SJSA1 (cell line): ENCODE results near the gene USP7. TPM values are rescaled to one million over a fixed set of nuclear protein-coding genes. Genes with fewer than 3 reads are reported as not detected.
"Not testable (repeated sequence)": the region's sequence is repeated elsewhere in the genome, so short reads cannot be mapped to it uniquely, and the experiment has no call there.

ENCODE experiments used
- DNase-seq, 2 experiments: peaks; one replicate each; pipeline ENCODE4 v3.0.0-alpha.2; 2015 to 2020; ENCODE audit warnings: low spot score in 2 of 2, low read depth in 1 of 2
- H3K27ac ChIP-seq: fragments of 250-450 bp; sonication (Bioruptor Pico); 2 replicates; pipeline ENCODE4 v1.5.1; 2020; ENCODE audit warnings: mild to moderate bottlenecking, moderate library complexity
- H3K27me3 ChIP-seq: fragments of 250-450 bp; sonication (Bioruptor Pico); replicated peaks from 2 replicates; pipeline ENCODE4 v1.5.1; 2020; ENCODE audit warnings: mild to moderate bottlenecking, moderate library complexity
- H3K36me3 ChIP-seq: fragments of 250-450 bp; sonication (Bioruptor Pico); 2 replicates; pipeline ENCODE4 v1.5.1; 2020; ENCODE audit warnings: mild to moderate bottlenecking
- H3K4me1 ChIP-seq: fragments of 250-450 bp; sonication (Bioruptor Pico); replicated peaks from 2 replicates; pipeline ENCODE4 v1.6.1; 2021; ENCODE audit warnings: mild to moderate bottlenecking
- H3K4me3 ChIP-seq: fragments of 250-450 bp; sonication (Bioruptor Pico); 2 replicates; pipeline ENCODE4 v1.5.1; 2020; ENCODE audit warnings: mild to moderate bottlenecking
- H3K9me3 ChIP-seq: fragments of 250-450 bp; sonication (Bioruptor Pico); replicated peaks from 2 replicates; pipeline ENCODE4 v1.5.1; 2020; ENCODE audit warnings: mild to moderate bottlenecking
- total RNA-seq: library from RNA; depleted of rRNA; stranded (reverse); fragments of >200 nt; shearing (Covaris generic); gene quantifications from 2 replicates; pipeline ENCODE4 v1.2.3, GENCODE V29; 2014

Gene USP7
- total RNA-seq, 1 experiment from 2014 or later, result 51.5 TPM

GRCh38 chr16:8887952-8888560 is 75.7 kb downstream of the USP7 start:
- peaks cover 48% of the 10 kb centered on the region for H3K36me3 ChIP-seq
- peak; percentile 66 to 92 for DNase-seq
- peaks cover 57% of the 10 kb centered on the region for H3K4me1 ChIP-seq
- H3K4me3 ChIP-seq, result no peak overlapping the region
- no peaks in the 10 kb centered on the region for H3K9me3 ChIP-seq
- no peak overlapping the region for H3K27ac ChIP-seq
- H3K27me3 ChIP-seq, result no peaks in the 10 kb centered on the region

GRCh38 chr16:8887431-8887765 is 76.3 kb downstream of the USP7 start:
- H3K4me1 ChIP-seq, result peaks cover 57% of the 10 kb centered on the region
- H3K4me3 ChIP-seq, result no peak overlapping the region
- H3K27me3 ChIP-seq, result no peaks in the 10 kb centered on the region
- no peak for DNase-seq
- H3K27ac ChIP-seq, result no peak overlapping the region
- H3K36me3 ChIP-seq, result peaks cover 42% of the 10 kb centered on the region
- no peaks in the 10 kb centered on the region for H3K9me3 ChIP-seq

GRCh38 chr16:8886593-8887430 is 76.9 kb downstream of the USP7 start:
- Histone ChIP-seq H3K27me3 (no peaks in the 10 kb centered on the region), H3K4me3 (no peak overlapping the region), H3K36me3 (peaks cover 36% of the 10 kb centered on the region), H3K4me1 (peaks cover 57% of the 10 kb centered on the region), H3K9me3 (no peaks in the 10 kb centered on the region), H3K27ac (peak overlapping the region; percentile 71)
- no peak for DNase-seq

- peak overlapping the region; percentile 71 for H3K27ac ChIP-seq
- H3K36me3 ChIP-seq, result peaks cover 28% of the 10 kb centered on the region
- no peaks in the 10 kb centered on the region for H3K27me3 ChIP-seq
- peak; percentile 73 to 75 for DNase-seq
- no peaks in the 10 kb centered on the region for H3K9me3 ChIP-seq
- peaks cover 57% of the 10 kb centered on the region for H3K4me1 ChIP-seq
- H3K4me3 ChIP-seq, result no peak overlapping the region
These were observed 77.8 kb downstream of the USP7 start for GRCh38 chr16:8885674-8886592.

GRCh38 chr16:8882725-8883377 is 80.9 kb downstream of the USP7 start:
- Histone ChIP-seq H3K4me3 (no peak overlapping the region), H3K36me3 (peaks cover 7% of the 10 kb centered on the region; the same call in 1 of the 2 replicates), H3K27me3 (no peaks in the 10 kb centered on the region), H3K4me1 (peaks cover 67% of the 10 kb centered on the region), H3K9me3 (no peaks in the 10 kb centered on the region), H3K27ac (no peak overlapping the region)
- no peak for DNase-seq

GRCh38 chr16:8882041-8882617 is 81.6 kb downstream of the USP7 start, which contains the start of gene LITAFD:
LITAFD (plus strand) TSS chr16:8882351; CDS start chr16:8884356, 2,005 bp downstream.
- no peak for DNase-seq
- no peak within 1 kb of the TSS for H3K4me3 ChIP-seq
- peaks cover 63% of the 10 kb centered on the region for H3K4me1 ChIP-seq
- no peak within 1 kb of the TSS for H3K27ac ChIP-seq
- no peaks in the 10 kb centered on the region for H3K27me3 ChIP-seq
- no peaks in the 10 kb centered on the region; the same call in 1 of the 2 replicates for H3K36me3 ChIP-seq
- H3K9me3 ChIP-seq, result no peaks in the 10 kb centered on the region

- no peak overlapping the region for H3K4me3 ChIP-seq
- DNase-seq, result no peak
These were observed 82.7 kb downstream of the USP7 start for GRCh38 chr16:8880839-8881510.

GRCh38 chr16:8878523-8878911 is 85.2 kb downstream of the USP7 start:
- Histone ChIP-seq H3K27me3 (no peaks in the 10 kb centered on the region), H3K27ac (peak overlapping the region; percentile 77), H3K4me1 (peaks cover 27% of the 10 kb centered on the region), H3K9me3 (no peaks in the 10 kb centered on the region), H3K36me3 (no peaks in the 10 kb centered on the region), H3K4me3 (no peak overlapping the region)
- DNase-seq, result peak; percentile 85 to 89

More at GRCh38 chr16:8880839-8881510, 82.7 kb downstream of the USP7 start:
- Histone ChIP-seq H3K4me1 (peaks cover 52% of the 10 kb centered on the region), H3K9me3 (no peaks in the 10 kb centered on the region), H3K36me3 (no peaks in the 10 kb centered on the region), H3K27me3 (no peaks in the 10 kb centered on the region), H3K27ac (no peak overlapping the region)

GRCh38 chr16:8877894-8878522 is 85.7 kb downstream of the USP7 start:
- Histone ChIP-seq H3K36me3 (no peaks in the 10 kb centered on the region), H3K9me3 (no peaks in the 10 kb centered on the region), H3K27ac (peak overlapping the region; percentile 77), H3K4me1 (peaks cover 27% of the 10 kb centered on the region), H3K27me3 (no peaks in the 10 kb centered on the region), H3K4me3 (no peak overlapping the region)
- DNase-seq, result no peak

GRCh38 chr16:8875317-8875716 is 88.4 kb downstream of the USP7 start:
- not testable (repeated sequence) for H3K9me3 ChIP-seq, DNase-seq, H3K4me3 ChIP-seq, H3K36me3 ChIP-seq, H3K27ac ChIP-seq, H3K27me3 ChIP-seq
- H3K4me1 ChIP-seq, result peaks cover 37% of the 10 kb centered on the region

- Histone ChIP-seq H3K4me1 (peaks cover 35% of the 10 kb centered on the region), H3K27ac (no peak overlapping the region), H3K9me3 (no peaks in the 10 kb centered on the region), H3K4me3 (no peak overlapping the region), H3K27me3 (no peaks in the 10 kb centered on the region), H3K36me3 (no peaks in the 10 kb centered on the region)
- DNase-seq, result no peak
These were observed 89.3 kb downstream of the USP7 start for GRCh38 chr16:8874388-8874787.

GRCh38 chr16:8873866-8874195 is 89.9 kb downstream of the USP7 start:
- H3K36me3 ChIP-seq, H3K27me3 ChIP-seq, H3K9me3 ChIP-seq, H3K4me3 ChIP-seq, H3K27ac ChIP-seq, DNase-seq: not testable (repeated sequence)
- peaks cover 32% of the 10 kb centered on the region for H3K4me1 ChIP-seq
